MM.1S (cell line): Measurements from ENCODE around the gene CEPT1.

Experiments used
- DNase-seq: peaks from one replicate; pipeline ENCODE4 v3.0.0-alpha.2; 2015
- H2AFZ ChIP-seq: fragments of 300-600 bp; sonication (generic); 2 replicates; pipeline ENCODE4 v1.6.0; 2016; ENCODE audit warnings: antibody characterized with exemption, low read length
- H3F3A ChIP-seq: fragments of 300-600 bp; sonication (generic); 2 replicates; pipeline ENCODE4 v1.6.1; 2016; ENCODE audit warnings: mild to moderate bottlenecking, antibody characterized with exemption, low read length, moderate library complexity, mixed read lengths; ENCODE audit not compliant: insufficient read depth
- H3K27ac ChIP-seq: fragments of 300-600 bp; sonication (generic); 2 replicates; pipeline ENCODE4 v1.5.1; 2016; ENCODE audit warnings: mild to moderate bottlenecking, low read length
- H3K27me3 ChIP-seq: fragments of 300-600 bp; sonication (generic); replicated peaks from 2 replicates; pipeline ENCODE4 v1.6.0; 2016; ENCODE audit warnings: low read length; ENCODE audit not compliant: insufficient read depth
- H3K36me3 ChIP-seq: fragments of 300-600 bp; sonication (generic); replicated peaks from 2 replicates; pipeline ENCODE4 v1.6.1; 2016; ENCODE audit warnings: mild to moderate bottlenecking, low read length, mixed read lengths; ENCODE audit not compliant: insufficient read depth
- H3K4me1 ChIP-seq: fragments of 300-600 bp; sonication (generic); 2 replicates; pipeline ENCODE4 v1.6.1; 2016; ENCODE audit warnings: low read length, mixed read lengths
- H3K4me2 ChIP-seq: fragments of 300-600 bp; sonication (generic); 2 replicates; pipeline ENCODE4 v1.6.0; 2016; ENCODE audit warnings: low read depth, low read length
- H3K4me3 ChIP-seq: fragments of 300-600 bp; sonication (generic); 2 replicates; pipeline ENCODE4 v1.5.1; 2016; ENCODE audit warnings: low read length, mixed read lengths
- H3K79me2 ChIP-seq: fragments of 300-600 bp; sonication (generic); 2 replicates; pipeline ENCODE4 v1.6.1; 2016; ENCODE audit warnings: mixed run types, low read length, mixed read lengths
- H3K9ac ChIP-seq: fragments of 300-600 bp; sonication (generic); 2 replicates; pipeline ENCODE4 v1.6.1; 2016; ENCODE audit warnings: low read length, mixed read lengths
- H3K9me2 ChIP-seq: fragments of 300-600 bp; sonication (generic); replicated peaks from 2 replicates; pipeline ENCODE4 v1.6.1; 2016; ENCODE audit warnings: mild to moderate bottlenecking, low read length, mixed read lengths; ENCODE audit not compliant: insufficient read depth
- H3K9me3 ChIP-seq: fragments of 300-600 bp; sonication (generic); replicated peaks from 2 replicates; pipeline ENCODE4 v1.6.1; 2016; ENCODE audit warnings: mild to moderate bottlenecking, low read length, mixed read lengths; ENCODE audit not compliant: insufficient read depth
- H4K20me1 ChIP-seq: fragments of 300-600 bp; sonication (generic); 2 replicates; pipeline ENCODE4 v1.6.1; 2016; ENCODE audit warnings: mild to moderate bottlenecking, low read length, moderate library complexity, mixed read lengths; ENCODE audit not compliant: insufficient read depth
- EZH2 ChIP-seq: fragments of 300-600 bp; sonication (generic); optimal IDR thresholded peaks from 2 replicates; pipeline ENCODE3; 2017; ENCODE audit warnings: low read depth, mild to moderate bottlenecking, antibody characterized with exemption, low read length, mixed read lengths
- EZH2phosphoT487 ChIP-seq: fragments of 300-600 bp; sonication (generic); IDR thresholded peaks from 2 replicates; pipeline ENCODE4 v1.6.1; 2018; ENCODE audit warnings: antibody characterized with exemption, low read length
- TF ChIP-seq, protein P1 (sequence below): fragments of 300-600 bp; sonication (generic); IDR thresholded peaks from 2 replicates; pipeline ENCODE4 v1.5.1; 2016; ENCODE audit warnings: antibody characterized with exemption, low read length, mixed read lengths

The CEPT1 gene

DNA sequence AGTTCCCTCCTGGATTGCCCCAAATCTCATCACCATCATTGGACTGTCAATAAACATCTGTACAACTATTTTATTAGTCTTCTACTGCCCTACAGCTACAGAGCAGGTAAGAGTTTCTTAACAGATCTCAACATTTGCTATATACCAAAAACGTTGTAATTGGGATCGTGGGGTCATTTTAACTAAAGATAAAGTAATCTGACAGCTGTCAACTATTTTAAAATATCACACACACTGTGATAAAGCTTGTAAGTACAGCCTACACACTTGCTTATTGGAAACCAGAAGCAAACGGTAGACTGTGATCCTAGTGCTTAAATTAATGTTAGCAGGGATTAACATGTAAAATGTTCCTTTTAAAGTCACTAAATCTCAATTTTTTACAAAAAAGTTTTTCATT lies 7.9 kb downstream of the CEPT1 start:
- Histone ChIP-seq H3K4me2 (no peak overlapping the region), H3K4me3 (no peak overlapping the region), H2AFZ (no peak overlapping the region), H4K20me1 (no peaks in the 10 kb centered on the region), H3K9me3 (no peaks in the 10 kb centered on the region), H3K4me1 (no peaks in the 10 kb centered on the region), H3K27me3 (no peaks in the 10 kb centered on the region), H3F3A (no peaks in the 10 kb centered on the region), H3K27ac (no peak overlapping the region), H3K9me2 (no peaks in the 10 kb centered on the region), H3K9ac (no peak overlapping the region), H3K36me3 (no peaks in the 10 kb centered on the region), H3K79me2 (peaks cover 35% of the 10 kb centered on the region)
- TF ChIP-seq, protein P1, sequence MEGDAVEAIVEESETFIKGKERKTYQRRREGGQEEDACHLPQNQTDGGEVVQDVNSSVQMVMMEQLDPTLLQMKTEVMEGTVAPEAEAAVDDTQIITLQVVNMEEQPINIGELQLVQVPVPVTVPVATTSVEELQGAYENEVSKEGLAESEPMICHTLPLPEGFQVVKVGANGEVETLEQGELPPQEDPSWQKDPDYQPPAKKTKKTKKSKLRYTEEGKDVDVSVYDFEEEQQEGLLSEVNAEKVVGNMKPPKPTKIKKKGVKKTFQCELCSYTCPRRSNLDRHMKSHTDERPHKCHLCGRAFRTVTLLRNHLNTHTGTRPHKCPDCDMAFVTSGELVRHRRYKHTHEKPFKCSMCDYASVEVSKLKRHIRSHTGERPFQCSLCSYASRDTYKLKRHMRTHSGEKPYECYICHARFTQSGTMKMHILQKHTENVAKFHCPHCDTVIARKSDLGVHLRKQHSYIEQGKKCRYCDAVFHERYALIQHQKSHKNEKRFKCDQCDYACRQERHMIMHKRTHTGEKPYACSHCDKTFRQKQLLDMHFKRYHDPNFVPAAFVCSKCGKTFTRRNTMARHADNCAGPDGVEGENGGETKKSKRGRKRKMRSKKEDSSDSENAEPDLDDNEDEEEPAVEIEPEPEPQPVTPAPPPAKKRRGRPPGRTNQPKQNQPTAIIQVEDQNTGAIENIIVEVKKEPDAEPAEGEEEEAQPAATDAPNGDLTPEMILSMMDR: no peak
- TF ChIP-seq EZH2 (no peak), EZH2phosphoT487 (no peak)
- DNase-seq: no peak

DNA sequence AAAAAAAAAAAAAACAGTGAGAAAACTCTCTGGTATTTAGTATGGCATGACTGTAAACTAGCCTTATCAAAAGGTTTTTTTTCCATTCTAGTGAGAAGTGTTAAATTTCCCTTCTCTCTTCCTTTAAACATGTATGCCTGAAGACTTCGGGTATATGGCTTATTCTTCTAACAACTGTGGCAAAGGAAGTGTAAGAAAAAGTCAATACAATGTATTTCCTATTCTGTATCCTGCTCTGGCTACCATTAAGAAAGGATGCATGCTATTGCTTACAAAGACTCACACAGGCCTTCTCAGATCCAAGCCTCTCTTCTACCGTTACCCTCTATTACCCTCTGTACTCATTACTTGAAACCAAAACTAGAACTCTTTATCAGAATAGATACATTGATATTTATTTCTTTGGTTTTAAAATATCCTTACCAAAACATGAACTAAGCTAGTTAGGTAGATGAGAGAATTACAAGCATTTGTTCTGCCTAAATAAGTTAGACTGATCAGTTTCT lies 8.4 kb downstream of the CEPT1 start:
- H3K4me2 ChIP-seq: no peak overlapping the region
- no peaks in the 10 kb centered on the region for H3K9me2 ChIP-seq

DNA sequence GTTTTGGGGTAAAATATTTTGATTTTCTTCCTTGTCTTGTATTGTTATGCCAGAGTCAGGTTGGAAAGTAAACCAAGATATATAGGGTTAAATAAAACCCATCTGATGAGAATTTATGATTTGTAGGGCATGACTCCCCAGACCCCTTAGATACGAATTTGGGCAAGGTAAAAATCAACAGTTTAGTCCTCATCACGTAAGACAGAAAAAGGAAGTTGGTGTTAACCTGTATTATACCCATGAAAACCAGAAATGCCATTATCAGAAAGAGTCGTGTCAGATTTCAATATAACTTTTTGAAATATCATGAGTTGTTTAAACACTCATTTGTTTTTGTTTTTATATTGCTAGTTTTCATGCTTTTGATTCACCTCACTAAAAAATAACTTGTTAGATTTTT lies 11.8 kb downstream of the CEPT1 start:
- no peak for TF ChIP-seq EZH2
- no peak for TF ChIP-seq EZH2phosphoT487
- TF ChIP-seq, protein P1: no peak
- no peaks in the 10 kb centered on the region for H4K20me1 ChIP-seq
- no peaks in the 10 kb centered on the region for H3F3A ChIP-seq
- no peaks in the 10 kb centered on the region for H3K9me2 ChIP-seq
- H3K36me3 ChIP-seq: no peaks in the 10 kb centered on the region
- no peak for DNase-seq
- no peak overlapping the region for H3K27ac ChIP-seq
- H3K9me3 ChIP-seq: no peaks in the 10 kb centered on the region
- no peak overlapping the region for H2AFZ ChIP-seq
- H3K4me1 ChIP-seq: no peaks in the 10 kb centered on the region
- H3K4me3 ChIP-seq: no peak overlapping the region
- peaks cover 23% of the 10 kb centered on the region for H3K79me2 ChIP-seq
- no peak overlapping the region for H3K4me2 ChIP-seq
- H3K27me3 ChIP-seq: no peaks in the 10 kb centered on the region
- no peak overlapping the region for H3K9ac ChIP-seq

More for the DNA sequence above, 8.4 kb downstream of the CEPT1 start:
- Histone ChIP-seq H3K27ac (no peak overlapping the region), H3F3A (no peaks in the 10 kb centered on the region), H3K4me1 (no peaks in the 10 kb centered on the region), H4K20me1 (no peaks in the 10 kb centered on the region), H3K4me3 (no peak overlapping the region), H3K79me2 (peaks cover 33% of the 10 kb centered on the region), H2AFZ (no peak overlapping the region), H3K9ac (no peak overlapping the region), H3K9me3 (no peaks in the 10 kb centered on the region), H3K27me3 (no peaks in the 10 kb centered on the region), H3K36me3 (no peaks in the 10 kb centered on the region)
- no peak for DNase-seq
- TF ChIP-seq, protein P1: no peak
- TF ChIP-seq EZH2phosphoT487: no peak
- no peak for TF ChIP-seq EZH2
